Measurements from ENCODE around the gene PCDH17.

GRCh38 chr13:57724486-57725272, 93.1 kb downstream of the PCDH17 start:
- TF ChIP-seq REST (IDR thresholded peaks at IDR 0.05; ENCODE audit: low read depth) (no peak), ZBTB7A (IDR thresholded peaks at IDR 0.05; ENCODE audit: low read depth) (no peak), RAD21 (IDR thresholded peaks at IDR 0.05; ENCODE audit: low read depth) (no peak), CEBPB (IDR thresholded peaks at IDR 0.05) (no peak), CREB1 (IDR thresholded peaks at IDR 0.05; ENCODE audit: low read depth) (no peak), TAF1 (IDR thresholded peaks at IDR 0.05; ENCODE audit: low read depth) (no peak), YY1 (IDR thresholded peaks at IDR 0.05; ENCODE audit: low read depth) (no peak), EP300 (IDR thresholded peaks at IDR 0.05; ENCODE audit: borderline replicate concordance) (no peak), TCF12 (IDR thresholded peaks at IDR 0.05; ENCODE audit: low read depth) (no peak)
